Embryonic facial prominence (tissue), 1 donor: ENCODE measurements around the gene SYNE2.
"Not testable (repeated sequence)": the region's sequence is repeated elsewhere in the genome, so short reads cannot be mapped to it uniquely, and the experiment has no call there.

Experiments
- DNase-seq: peaks from one replicate; pipeline ENCODE4 v3.0.0-alpha.2; 2016; ENCODE audit errors: extremely low spot score

Gene SYNE2

GRCh38 chr14:64012003-64012402 is 159.2 kb downstream of the SYNE2 start:
- no peak for DNase-seq

- DNase-seq = no peak
Observed at GRCh38 chr14:64012720-64013119, 159.9 kb downstream of the SYNE2 start.

GRCh38 chr14:64025479-64025878 is 172.7 kb downstream of the SYNE2 start:
- no peak for DNase-seq

- no peak for DNase-seq
Observed at GRCh38 chr14:64026600-64026999, 173.8 kb downstream of the SYNE2 start.

- DNase-seq = no peak
Observed at GRCh38 chr14:64035143-64035542, 182.3 kb downstream of the SYNE2 start.

- DNase-seq = not testable (repeated sequence)
Observed at GRCh38 chr14:64037869-64038745, 185.3 kb downstream of the SYNE2 start.

- no peak for DNase-seq
Observed at GRCh38 chr14:64038841-64039542, 186.2 kb downstream of the SYNE2 start.

GRCh38 chr14:64040044-64040443 is 187.2 kb downstream of the SYNE2 start:
- no peak for DNase-seq

GRCh38 chr14:64043296-64043695 is 190.5 kb downstream of the SYNE2 start:
- DNase-seq = not testable (repeated sequence)

- DNase-seq = no peak
Observed at GRCh38 chr14:64045091-64045490, 192.3 kb downstream of the SYNE2 start.

GRCh38 chr14:64049616-64050381 is 197.0 kb downstream of the SYNE2 start:
- DNase-seq = no peak

GRCh38 chr14:64053694-64054669 is 201.2 kb downstream of the SYNE2 start:
- DNase-seq = no peak

- no peak for DNase-seq
Observed at GRCh38 chr14:64059454-64060198, 206.8 kb downstream of the SYNE2 start.

GRCh38 chr14:64060199-64060545 is 207.4 kb downstream of the SYNE2 start:
- DNase-seq = no peak

GRCh38 chr14:64060648-64061096 is 207.9 kb downstream of the SYNE2 start:
- no peak for DNase-seq

- DNase-seq = no peak
Observed at GRCh38 chr14:64061115-64061514, 208.3 kb downstream of the SYNE2 start.

GRCh38 chr14:64061706-64062105 is 208.9 kb downstream of the SYNE2 start:
- no peak for DNase-seq

GRCh38 chr14:64062381-64063115 is 209.7 kb downstream of the SYNE2 start:
- no peak for DNase-seq

GRCh38 chr14:64064447-64064846 is 211.6 kb downstream of the SYNE2 start:
- DNase-seq = no peak
